DMS153 (cell line): ENCODE results near the gene NUDT14.

Source experiments
- DNase-seq: peaks from one replicate; lab custom pipeline; 2025; lab: John Stamatoyannopoulos, UW

The NUDT14 gene

DNA sequence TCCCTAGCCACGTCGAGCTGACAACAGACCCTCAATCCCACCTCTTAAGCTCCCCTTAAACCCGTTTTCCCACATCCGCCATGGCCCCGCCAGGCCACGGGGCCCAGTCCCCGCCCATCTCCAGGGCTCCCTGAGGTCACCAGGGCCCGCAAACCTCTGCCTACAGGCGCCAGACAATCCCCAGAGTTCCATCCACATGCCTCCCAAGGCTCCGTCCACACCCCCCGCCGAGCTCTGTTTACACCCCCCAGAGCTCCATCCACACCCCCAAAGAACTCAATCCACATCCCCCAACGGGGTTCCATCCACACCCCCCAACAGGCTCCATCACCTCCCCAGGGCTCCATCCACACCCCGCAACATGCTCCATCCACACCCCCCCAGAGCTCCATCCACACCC is 21.8 kb downstream of the NUDT14 start:
- DNase-seq: no peak

DNA sequence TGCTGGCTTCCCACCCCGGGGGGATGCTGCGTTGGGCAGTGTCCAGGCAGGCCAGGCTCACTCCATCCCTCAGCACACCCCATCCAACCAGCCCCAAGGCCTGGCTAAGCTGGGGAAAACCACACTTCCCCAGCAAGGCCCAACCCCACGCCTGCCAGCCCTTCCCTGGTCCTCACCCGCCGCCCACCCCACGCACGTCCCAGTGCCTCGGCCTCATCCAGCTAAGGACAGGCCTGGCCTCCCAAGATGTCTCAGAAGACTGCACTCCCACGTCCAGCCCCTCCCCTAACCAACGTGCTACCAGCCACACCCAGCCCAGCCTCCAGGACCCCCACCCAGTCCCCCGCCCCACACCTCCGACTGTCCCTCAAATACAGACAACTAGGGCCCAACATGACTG is 22.3 kb downstream of the NUDT14 start:
- DNase-seq: no peak

DNA sequence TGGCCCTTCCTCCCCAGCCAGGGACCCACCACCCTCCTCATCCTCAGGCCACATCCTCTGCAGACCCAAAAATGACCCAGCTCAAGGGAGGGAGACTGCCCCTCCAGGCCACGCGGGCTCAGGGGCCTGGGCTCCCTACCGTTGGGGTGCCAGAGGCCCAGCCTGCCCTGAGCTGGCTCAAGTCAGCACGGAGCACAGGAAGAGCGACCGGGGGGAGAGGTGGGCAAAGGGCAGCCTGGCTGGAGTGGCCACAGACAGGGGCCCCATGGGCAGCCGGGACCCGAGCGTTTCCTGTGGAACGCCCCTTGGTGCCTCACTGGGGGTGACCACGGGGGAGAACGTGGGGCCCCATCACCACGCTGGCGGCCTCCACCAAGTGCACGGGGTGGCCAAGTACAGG is 23.2 kb downstream of the NUDT14 start:
- no peak for DNase-seq

DNA sequence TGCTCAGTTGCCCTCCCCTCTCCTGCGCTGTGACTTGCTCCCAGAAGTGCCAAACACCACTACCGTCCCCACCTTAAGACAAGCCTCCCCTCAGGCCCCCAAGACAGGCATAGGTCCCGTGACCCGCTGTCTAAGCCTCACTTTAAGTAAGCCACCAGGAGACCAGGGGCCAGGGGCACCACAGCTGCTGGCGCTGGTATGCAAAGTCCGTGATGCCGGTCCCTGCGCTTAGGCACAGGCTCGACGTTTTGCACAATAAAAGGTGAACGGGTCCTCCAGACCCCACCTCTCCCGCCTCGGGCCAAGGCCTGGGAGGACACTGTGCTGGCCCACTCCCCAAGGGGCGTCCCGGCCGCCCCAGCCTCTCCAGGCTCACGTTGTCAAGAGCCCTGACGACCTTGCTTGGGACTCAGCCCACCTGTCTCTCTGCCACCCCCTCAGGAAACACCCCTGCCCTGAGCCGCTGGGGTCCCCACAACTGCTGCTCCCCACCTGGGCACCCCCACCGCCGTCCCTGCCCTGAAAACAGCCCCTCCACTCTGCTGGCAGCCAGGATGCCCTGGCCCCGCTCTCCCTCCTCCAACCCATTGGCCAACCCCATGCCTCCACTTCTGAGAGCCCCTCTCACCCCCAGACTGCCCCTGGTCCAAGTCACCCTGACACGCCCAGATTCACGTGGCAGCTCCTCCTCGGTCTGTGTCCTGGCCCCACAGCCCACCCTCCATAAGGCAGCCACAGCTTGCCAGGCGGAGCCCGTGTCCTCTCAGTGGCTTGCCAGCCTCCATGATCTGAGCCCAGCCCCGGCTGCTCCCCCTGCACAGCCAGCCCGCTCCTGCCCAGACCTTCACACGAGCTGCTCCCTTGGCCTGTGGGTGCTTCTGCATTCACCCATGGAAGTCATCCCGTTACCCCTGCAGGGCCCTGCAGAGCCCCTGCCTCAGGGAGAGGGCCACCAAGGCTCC is 24.4 kb downstream of the NUDT14 start:
- no peak for DNase-seq

DNA sequence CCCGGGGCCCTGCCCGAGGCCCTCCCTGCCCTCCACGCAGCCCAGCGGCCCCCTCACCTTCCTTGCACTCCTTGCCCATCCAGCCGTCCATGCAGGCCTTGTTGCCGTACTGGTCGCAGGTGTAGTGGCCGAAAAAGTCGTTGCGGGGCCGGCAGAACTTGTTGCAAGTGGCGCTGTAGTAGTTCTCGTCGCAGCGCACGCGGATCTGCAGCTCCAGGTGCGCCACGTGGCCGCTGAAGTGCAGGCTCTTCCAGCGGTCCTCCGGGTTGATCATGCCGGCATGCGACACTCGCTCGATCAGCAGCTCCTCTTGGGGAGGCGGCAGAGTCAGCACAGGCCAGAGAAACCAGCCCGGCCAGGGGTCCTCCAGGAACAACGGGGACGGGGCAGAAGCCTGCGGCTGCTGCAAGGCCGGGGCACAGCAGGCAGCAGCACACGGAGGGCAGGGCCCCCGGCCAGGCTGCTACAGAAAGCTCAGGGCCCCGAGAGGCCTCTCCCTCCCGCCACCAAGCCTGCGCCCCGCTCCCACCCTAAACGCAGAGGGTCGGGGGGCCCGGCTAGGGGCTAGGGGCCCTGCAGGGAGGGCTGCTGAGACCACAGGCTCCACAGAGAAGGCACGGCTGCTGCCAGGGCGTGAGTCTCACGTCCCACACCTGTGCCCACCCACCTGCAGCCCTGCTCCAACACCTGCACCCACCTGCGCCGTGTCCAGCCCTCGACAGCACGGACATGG is 25.3 kb downstream of the NUDT14 start:
- no peak for DNase-seq

DNA sequence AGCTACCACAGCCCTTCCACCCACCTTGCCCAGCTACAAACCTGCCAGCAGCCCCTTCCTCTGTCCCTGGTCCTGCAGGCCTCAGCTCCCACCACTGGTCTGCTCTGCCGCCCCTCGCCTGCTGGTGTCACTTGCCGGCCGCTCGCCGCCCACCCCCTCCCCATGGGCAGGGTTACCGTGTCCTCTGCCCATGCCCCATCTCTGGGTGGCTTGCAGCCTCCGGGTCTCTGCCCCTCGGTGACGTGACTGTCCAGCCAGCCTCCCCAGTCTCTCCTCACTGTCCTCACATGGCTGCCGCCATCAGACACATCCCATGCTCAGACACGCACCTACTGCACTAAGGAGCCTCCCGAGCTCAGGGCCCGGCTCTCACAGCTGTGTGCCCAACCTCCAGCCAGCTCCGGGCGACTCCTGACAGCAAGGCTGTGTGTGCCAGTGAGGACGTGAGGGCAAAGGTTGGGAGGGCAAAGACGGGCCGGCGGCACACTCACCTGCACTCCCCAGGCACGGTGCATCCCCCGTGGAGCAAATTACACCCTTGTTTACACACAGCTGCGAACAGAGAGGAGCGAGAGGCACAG is 26.0 kb downstream of the NUDT14 start:
- DNase-seq: no peak

DNA sequence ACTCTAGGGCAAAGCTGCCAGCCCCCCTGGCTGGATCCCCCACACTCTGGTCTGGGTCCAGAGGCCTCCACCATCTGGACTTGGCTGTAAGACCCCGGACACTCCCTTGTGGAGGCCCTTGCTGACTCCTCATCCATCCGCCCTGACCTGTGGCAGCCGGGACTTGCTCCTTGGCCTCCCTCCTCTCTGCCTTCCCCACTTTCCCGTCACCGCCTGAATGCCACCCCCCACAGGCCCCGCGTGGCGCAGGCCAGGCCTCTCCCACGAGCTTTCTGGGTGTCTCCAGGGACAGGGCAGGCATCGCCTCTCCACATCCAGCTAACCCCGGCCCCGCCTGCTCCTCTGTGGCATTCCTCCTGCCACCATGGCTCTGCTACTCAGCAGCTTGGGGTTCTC is 26.6 kb downstream of the NUDT14 start:
- DNase-seq: no peak

DNA sequence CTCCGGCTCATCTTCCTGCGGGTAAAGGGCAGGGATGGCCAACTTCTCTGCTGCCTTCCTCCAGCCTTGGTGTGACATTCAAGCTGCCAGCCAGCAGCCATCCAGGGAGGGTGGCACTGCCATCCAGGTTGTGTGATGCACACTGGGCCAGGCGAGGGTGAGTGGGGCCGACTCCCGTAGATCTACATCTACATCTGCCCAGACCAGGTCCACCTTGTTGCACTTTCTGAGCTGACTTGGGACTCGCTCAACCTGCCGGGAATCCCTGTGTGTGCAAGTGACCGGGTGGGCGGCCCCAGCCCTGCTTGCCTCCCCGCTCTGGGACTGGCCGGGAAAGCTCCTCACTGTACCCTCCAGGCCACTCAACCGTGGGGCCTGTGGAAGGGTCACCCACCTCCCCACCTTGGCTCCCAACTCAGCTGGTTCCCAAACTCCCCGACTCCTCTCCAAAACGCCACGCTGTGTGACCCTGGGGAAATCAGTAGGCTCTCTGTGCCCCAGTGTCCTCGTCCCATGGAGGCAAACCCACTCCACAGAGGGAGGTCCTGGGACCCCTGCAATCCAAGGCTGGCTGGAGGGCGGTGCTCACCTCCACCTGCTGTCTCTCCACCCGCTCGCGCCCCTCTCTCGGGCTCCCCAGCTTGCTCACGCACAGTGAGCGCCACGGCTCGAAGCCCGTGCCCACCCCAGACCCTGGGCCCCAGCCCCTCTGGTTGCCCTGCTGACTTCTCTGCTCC is 27.2 kb downstream of the NUDT14 start:
- DNase-seq: no peak

DNA sequence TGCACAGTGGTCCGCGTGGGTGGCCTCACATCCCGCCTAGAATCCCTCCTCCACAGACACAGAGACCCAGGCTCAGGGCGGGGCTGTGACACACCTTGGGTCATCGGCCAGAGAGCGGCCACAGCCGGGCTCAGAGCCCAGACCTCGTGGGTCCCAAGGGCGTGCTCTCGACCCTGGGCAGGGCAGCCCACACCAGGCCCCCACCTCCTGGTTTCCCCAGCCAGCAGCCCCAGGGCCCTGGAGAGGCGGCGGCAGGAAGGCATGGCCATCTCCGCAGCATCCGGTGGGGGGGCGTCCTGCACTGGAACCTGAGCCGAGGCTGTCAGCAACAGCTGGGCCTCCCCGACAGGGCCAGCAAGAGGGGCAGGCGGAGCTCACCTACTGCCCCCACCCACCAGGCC is 27.8 kb downstream of the NUDT14 start:
- no peak for DNase-seq

DNA sequence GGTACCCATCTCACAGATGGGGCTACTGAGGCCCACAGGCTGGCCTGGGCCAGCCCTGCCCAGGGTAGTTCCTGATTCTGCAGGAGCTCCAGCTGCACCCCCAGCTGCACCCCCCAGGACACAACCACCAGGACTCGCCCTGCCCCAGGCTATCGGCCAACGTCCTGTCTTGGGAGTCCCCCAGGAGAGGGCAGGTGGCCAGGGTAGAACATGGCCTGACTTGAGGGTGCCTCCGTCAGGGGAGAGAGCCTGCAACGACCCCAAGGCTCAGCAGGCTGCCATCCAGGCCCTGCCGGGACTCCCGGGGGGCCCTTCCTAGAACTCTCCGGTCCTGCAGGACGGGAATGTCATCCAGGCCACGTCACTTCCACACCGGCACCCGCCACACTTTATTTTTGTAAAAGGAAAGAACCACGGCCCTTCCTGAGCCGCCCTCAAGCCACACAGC is 28.3 kb downstream of the NUDT14 start:
- DNase-seq: no peak

DNA sequence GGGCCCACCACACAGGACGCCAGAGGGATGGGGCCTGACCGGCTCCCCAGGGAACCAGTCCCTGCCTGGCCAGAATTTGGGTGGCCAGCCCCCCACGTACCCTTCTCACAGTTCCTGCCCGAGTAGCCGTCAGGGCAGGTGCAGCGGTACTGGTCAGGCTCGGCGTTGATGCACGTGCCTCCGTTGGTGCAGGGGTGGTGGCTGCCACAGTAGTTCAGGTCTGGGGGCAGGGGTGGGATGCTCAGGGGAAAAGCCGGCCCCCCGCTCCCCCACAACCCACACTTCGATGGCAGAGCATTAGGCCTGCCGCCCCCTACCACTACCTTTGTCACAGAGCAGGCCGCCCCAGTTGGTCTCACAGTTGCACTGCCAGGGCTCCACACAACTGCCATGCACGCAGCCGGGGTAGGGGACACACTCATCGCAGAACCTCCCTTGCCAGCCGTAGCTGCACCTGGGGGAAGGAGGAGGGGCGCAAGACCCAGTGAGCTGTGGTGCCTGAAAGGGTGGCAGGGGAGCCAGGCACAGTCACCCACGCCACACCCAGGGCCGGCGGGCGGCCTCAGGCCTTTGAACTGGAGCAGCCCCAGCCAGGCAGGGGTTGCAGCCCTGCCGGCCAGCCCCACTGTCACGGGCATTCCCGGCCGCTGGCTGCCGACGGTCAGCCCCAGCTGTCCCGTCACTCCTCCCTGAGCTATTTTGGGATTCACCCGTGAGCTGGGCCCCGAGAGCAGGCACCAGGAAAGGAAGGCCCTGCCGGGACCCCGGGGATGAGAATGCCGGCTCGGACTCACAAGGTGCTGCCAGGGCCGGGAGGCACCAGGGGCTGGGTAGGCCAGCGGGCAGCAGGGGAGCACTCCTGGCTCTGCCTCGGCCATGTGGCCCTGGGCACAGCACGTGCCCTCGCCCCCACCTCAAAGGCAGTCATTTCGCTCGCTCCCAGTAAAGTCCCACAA is 29.0 kb downstream of the NUDT14 start:
- no peak for DNase-seq

DNA sequence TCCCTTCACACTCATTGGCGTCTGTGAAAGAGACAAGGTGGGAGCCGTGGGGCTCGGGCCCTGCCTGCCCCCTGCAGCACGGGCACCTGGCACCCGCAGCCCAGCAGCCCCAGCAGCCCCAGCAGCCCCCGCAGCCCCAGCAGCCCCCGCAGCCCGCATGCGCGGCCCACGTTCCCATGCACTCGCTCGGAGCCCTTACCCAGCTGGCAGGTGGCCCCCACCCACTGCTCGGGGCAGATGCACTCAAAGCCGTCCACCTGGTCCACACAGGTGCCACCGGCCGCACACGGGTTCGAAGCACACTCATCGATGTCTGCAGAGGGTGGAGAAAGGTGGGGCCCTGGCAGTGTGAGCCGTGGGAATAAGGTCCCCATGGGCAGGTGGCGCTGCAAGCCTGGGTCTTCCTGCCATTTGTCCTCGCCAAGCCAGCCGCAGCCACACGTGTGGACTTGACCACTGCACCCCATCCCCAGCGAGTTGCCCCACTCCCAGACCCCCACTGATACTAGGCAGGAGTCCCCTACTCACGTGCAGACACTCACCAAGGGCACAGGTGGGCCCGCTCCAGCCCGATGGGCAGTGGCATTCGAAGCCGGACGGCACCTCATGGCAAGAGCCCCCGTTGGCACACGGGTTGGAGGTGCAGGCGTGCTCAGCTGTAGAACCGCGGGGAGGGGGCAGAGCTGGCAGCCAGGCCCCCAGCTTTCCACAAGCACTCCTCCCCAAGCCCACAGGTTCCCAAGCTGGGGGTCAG is 29.9 kb downstream of the NUDT14 start:
- no peak for DNase-seq

DNA sequence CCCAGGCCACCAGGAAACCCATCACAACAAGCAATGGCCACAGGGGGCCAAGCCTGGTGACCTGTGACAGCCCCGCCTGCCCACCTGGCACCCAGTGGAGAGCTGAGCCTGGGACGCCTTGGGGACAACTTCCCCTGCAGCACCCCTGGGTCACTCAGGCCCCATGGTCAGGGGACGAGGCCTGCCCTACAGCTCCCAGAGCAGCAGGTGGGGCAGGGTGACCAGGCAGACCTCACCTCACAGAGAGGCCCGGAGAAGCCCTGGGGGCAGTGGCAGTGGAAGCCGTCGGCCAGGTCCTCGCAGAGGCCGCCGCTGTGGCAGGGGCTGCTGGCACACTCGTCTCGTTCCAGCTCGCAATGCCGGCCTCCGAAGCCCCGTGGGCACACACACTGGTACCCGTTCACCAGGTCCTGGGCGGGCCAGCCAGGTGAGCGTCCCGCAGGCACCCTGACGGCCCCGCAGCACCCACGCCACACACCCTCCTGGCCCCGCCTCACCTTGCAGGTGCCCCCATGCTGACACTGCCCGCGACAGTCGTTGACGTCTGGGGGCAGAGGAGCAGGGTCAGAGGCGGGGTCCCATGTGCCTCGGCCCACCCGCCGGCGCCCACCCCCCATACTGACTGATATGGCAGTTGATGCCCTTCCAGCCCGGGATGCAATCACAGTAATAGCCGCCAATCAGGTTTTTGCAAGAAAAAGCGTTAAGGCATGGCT is 30.6 kb downstream of the NUDT14 start:
- no peak for DNase-seq

DNA sequence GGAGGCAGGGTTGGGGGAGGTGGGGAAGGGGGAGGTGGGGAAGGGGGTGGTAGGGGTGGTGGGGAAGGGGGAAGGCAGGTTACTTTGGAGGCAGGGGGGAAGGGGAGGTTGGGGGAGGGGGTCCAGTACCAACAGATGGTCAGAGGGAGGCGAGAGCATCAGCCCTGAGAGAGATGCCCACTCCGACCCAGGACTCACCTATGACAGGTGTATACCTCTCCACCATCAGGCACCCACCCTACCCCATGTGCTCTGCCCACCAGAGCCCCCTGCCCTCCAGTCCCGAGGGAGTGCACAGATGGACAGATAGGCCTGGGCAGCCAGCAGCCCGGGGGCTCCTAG is 31.1 kb downstream of the NUDT14 start:
- DNase-seq: no peak

DNA sequence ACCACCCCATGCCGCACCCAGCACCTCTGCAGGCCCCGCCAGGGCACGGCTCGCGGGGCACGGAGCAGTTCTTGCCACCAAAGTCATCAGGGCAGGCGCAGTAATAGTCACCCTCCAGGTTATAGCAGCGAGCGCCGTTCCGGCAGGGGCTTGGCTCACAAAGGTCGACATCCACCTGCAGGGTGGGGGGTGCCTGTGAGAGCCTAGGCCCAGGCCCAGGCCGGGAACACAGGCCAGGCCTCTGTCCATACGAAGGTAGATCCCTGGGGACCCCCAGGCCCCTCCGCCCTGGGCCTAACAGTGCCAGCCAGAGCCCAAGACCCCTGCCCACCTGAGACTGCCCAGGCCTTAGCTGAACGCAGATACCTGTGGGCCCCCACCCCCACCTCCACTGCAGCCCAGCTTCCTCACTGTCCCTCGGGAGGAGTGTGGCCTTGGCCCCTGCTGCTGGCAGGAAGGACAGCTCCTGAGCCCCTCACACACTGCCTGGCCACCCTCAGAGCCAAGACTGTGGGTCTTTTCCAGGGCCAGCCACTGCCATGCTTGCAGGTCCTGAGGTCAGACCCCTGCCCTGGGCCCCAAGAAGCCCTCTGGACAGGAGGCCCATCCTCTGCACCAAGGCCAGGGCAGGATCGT is 31.8 kb downstream of the NUDT14 start:
- no peak for DNase-seq

DNA sequence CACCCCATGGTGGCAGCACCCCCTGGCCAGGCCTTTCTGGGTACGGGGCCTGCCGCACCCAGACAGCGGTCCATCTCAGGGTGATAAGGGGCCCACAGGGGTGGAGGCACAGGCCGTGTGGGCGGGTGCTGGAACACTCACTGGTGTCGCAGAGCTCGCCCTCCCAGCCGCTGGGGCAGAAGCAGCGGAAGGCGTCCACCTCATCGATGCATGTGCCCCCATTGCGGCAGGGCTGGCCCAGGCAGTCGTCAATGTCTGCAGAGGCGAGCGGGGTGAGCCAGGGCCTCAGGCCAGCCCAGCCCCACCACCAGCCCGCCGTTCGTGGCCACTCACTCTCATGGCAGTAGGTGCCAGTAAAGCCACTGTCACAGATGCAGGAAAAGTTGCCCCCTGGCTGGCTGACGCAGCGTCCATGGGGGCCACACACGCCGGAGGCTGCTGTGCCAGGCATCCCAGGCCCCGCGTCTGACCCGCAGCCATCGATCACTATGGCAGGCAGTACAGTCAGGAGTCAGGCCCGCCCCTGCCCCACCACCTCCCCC is 32.4 kb downstream of the NUDT14 start:
- no peak for DNase-seq

DNA sequence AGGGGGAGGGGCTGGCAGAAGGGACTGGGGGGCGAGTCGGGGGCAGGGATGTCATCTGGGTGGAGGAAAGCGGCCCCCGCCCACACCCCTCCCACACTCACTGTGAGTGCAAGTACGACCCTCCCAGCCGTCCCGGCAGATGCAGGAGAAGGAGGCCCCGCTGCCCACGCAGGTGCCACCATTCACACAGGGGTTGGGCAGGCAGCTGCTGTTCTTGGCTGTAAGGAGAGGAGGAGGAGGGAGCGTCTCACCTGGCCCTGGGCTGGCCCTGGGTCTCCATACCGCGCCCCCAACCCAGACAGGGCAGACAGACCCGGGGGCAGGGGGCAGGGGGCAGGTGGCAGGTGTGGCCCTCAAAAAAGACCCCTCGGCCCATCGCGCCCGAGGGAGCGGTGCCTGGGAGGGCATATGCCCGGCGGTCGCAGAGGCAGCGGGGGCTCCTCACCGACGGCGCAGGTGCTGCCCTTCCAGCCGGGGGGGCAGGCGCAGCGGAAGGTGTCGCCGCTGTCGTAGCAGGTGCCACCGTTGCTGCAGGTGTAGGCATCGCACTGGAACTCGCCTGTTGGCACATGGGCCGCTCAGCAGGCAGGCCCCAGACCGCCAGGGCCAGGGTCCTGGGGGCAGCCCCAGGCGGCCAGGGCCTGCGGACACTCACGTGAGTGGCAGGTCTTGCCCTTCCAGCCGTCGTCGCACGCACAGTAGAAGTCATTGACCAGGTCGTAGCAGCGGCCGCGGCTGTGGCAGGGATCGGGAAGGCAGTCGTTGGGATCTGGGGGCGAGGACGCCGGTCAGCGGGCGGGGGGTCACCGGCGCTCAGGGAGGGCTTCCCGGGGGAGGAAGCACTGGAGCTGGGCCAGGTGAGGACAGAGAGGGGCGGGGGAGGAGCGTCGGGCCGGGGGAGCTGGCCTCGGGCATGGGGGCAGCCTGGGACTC is 33.2 kb downstream of the NUDT14 start:
- DNase-seq: no peak
